HEK293 (cell line): Measurements from ENCODE around the gene FANCC.

Source experiments
- CTCF ChIP-seq: fragments of 450-650 bp; formaldehyde crosslinking; IDR thresholded peaks from 2 replicates; pipeline ENCODE4 v1.5.1; 2016; ENCODE audit warnings: missing biosample characterization, missing genetic modification characterization
- MZF1 ChIP-seq: fragments of 450-650 bp; formaldehyde crosslinking; IDR thresholded peaks from 2 replicates; pipeline ENCODE4 v1.5.1; 2017; ENCODE audit warnings: missing biosample characterization, missing genetic modification characterization, borderline replicate concordance
- OVOL3 ChIP-seq: fragments of 450-650 bp; formaldehyde crosslinking; IDR thresholded peaks from 2 replicates; pipeline ENCODE4 v1.5.1; 2016; ENCODE audit warnings: missing biosample characterization, missing genetic modification characterization
- REST ChIP-seq: fragments of 450-650 bp; formaldehyde crosslinking; IDR thresholded peaks from 2 replicates; pipeline ENCODE4 v1.5.1; 2016; ENCODE audit warnings: missing biosample characterization, missing genetic modification characterization
- WT1 ChIP-seq: fragments of 450-650 bp; formaldehyde crosslinking; IDR thresholded peaks from 2 replicates; pipeline ENCODE4 v1.5.1; 2016; ENCODE audit warnings: missing biosample characterization, missing genetic modification characterization
- YY1 ChIP-seq: fragments of 450-650 bp; formaldehyde crosslinking; IDR thresholded peaks from 2 replicates; pipeline ENCODE4 v1.5.1; 2018; ENCODE audit warnings: missing biosample characterization, missing genetic modification characterization
- ZBTB49 ChIP-seq: fragments of 450-650 bp; formaldehyde crosslinking; IDR thresholded peaks from 2 replicates; pipeline ENCODE4 v1.5.1; 2016; ENCODE audit warnings: missing biosample characterization, missing genetic modification characterization, low read depth
- ZNF24 ChIP-seq: fragments of 450-650 bp; formaldehyde crosslinking; IDR thresholded peaks from 2 replicates; pipeline ENCODE4 v1.5.1; 2016; ENCODE audit warnings: missing biosample characterization, missing genetic modification characterization
- ZNF274 ChIP-seq, 2 experiments: fragments of 200-500 bp in 1 of 2; fragments of 450-650 bp in 1 of 2; sonication (Bioruptor generic) in 1 of 2; formaldehyde crosslinking in 1 of 2; IDR thresholded peaks; 2 replicates each; pipeline versions ENCODE4 v1.5.1 to v1.6.1; 2014 to 2016; ENCODE audit warnings: borderline replicate concordance in 1 of 2, inconsistent platforms in 1 of 2, low read length in 1 of 2, missing biosample characterization in 1 of 2, missing genetic modification characterization in 1 of 2
- ZNF324 ChIP-seq: fragments of 450-650 bp; formaldehyde crosslinking; IDR thresholded peaks from 2 replicates; pipeline ENCODE4 v1.5.1; 2016; ENCODE audit warnings: missing biosample characterization, missing genetic modification characterization
- ZNF792 ChIP-seq: fragments of 450-650 bp; formaldehyde crosslinking; IDR thresholded peaks from 2 replicates; pipeline ENCODE4 v1.5.1; 2016; ENCODE audit warnings: missing biosample characterization, missing genetic modification characterization
- ZNF830 ChIP-seq: fragments of 450-650 bp; IDR thresholded peaks from 2 replicates; pipeline ENCODE4 v1.5.0; 2018; ENCODE audit warnings: missing biosample characterization, missing genetic modification characterization, low read depth, mild to moderate bottlenecking, moderate library complexity
- ZSCAN30 ChIP-seq: fragments of 450-650 bp; IDR thresholded peaks from 2 replicates; pipeline ENCODE4 v1.5.1; 2018; ENCODE audit warnings: missing biosample characterization, mild to moderate bottlenecking, missing genetic modification characterization, moderate library complexity

GRCh38 chr9:95189251-95190098 lies 128.0 kb downstream of the FANCC start:
- no peak for TF ChIP-seq ZBTB49
- no peak for TF ChIP-seq WT1 (tag by site-specific recombination)
- TF ChIP-seq ZNF274 (IDR thresholded peaks at IDR 0.05; ENCODE audit: low read length), result no peak
- TF ChIP-seq ZNF274 (tag by site-specific recombination; IDR thresholded peaks at IDR 0.05; ENCODE audit: borderline replicate concordance), result no peak
- no peak for TF ChIP-seq OVOL3 (tag by site-specific recombination)
- no peak for TF ChIP-seq CTCF (tag by site-specific recombination)
- no peak for TF ChIP-seq MZF1 (tag by site-specific recombination)
- TF ChIP-seq YY1 (tag by site-specific recombination), result no peak
- TF ChIP-seq REST, result no peak
- TF ChIP-seq ZNF24 (tag by site-specific recombination), result no peak
- TF ChIP-seq ZSCAN30 (tag by site-specific recombination), result no peak
- no peak for TF ChIP-seq ZNF792 (tag by site-specific recombination)
- TF ChIP-seq ZNF830 (tag by site-specific recombination), result no peak
- no peak for TF ChIP-seq ZNF324 (tag by site-specific recombination)
